HEK293 (cell line): ENCODE data around the gene SFXN3.

ENCODE experiments used
- CTCF ChIA-PET: fragments of 350-600 bp; formaldehyde crosslinking; extraction: SDS; loops from one replicate; lab custom pipeline; 2021; ENCODE audit warnings: antibody characterized with exemption; lab: Yijun Ruan, JAX
- POLR2A ChIA-PET: fragments of 300-600 bp; formaldehyde crosslinking; extraction: SDS; loops from one replicate; lab custom pipeline; 2020; ENCODE audit warnings: antibody characterized with exemption, inconsistent platforms; lab: Yijun Ruan, JAX
- H3K27ac ChIP-seq: fragments of 200-500 bp; sonication (Bioruptor generic); 2 replicates; pipeline ENCODE4 v1.5.1; 2014; ENCODE audit warnings: low read depth, low read length, control low read depth, inconsistent platforms; ENCODE audit errors: extremely low read depth
- H3K36me3 ChIP-seq, 2 experiments: fragments of 200-500 bp in 1 of 2; sonication (Bioruptor generic) in 1 of 2; 1 replicate in 1 of 2; 2 replicates in 1 of 2; pipeline ENCODE4 v1.5.1; 2014 to 2017; ENCODE audit warnings: inconsistent platforms in 2 of 2, low read length in 2 of 2; ENCODE audit not compliant: control insufficient read depth in 2 of 2, insufficient read depth in 1 of 2
- H3K4me1 ChIP-seq: fragments of 200-500 bp; sonication (Bioruptor generic); 2 replicates; pipeline ENCODE4 v1.5.1; 2014; ENCODE audit warnings: mild to moderate bottlenecking, low read length, inconsistent platforms; ENCODE audit not compliant: control insufficient read depth, insufficient read depth
- H3K4me3 ChIP-seq: 2 replicates; pipeline ENCODE4 v1.5.1; 2011; ENCODE audit warnings: low read depth, mild to moderate bottlenecking, control low read depth, low read length, moderate library complexity
- H3K9me3 ChIP-seq: fragments of 200-500 bp; sonication (Bioruptor generic); 2 replicates; pipeline ENCODE4 v1.5.1; 2014; ENCODE audit warnings: low read depth, low read length, inconsistent platforms; ENCODE audit not compliant: control insufficient read depth, insufficient read depth
- BCL11A ChIP-seq: fragments of 450-650 bp; formaldehyde crosslinking; IDR thresholded peaks from 2 replicates; pipeline ENCODE4 v1.5.1; 2016; ENCODE audit warnings: low read depth, missing biosample characterization, missing genetic modification characterization
- CTCF ChIP-seq: fragments of 450-650 bp; formaldehyde crosslinking; IDR thresholded peaks from 2 replicates; pipeline ENCODE4 v1.5.1; 2016; ENCODE audit warnings: missing biosample characterization, missing genetic modification characterization
- EGR2 ChIP-seq: fragments of 450-650 bp; formaldehyde crosslinking; IDR thresholded peaks from 2 replicates; pipeline ENCODE4 v1.5.1; 2016; ENCODE audit warnings: low read depth, missing biosample characterization, missing genetic modification characterization
- GFI1B ChIP-seq: fragments of 450-650 bp; formaldehyde crosslinking; IDR thresholded peaks from 2 replicates; pipeline ENCODE4 v1.5.1; 2016; ENCODE audit warnings: missing biosample characterization, missing genetic modification characterization
- GLIS1 ChIP-seq: fragments of 450-650 bp; formaldehyde crosslinking; IDR thresholded peaks from 2 replicates; pipeline ENCODE4 v1.5.1; 2016; ENCODE audit warnings: missing biosample characterization, missing genetic modification characterization
- GLIS2 ChIP-seq: fragments of 450-650 bp; formaldehyde crosslinking; IDR thresholded peaks from 2 replicates; pipeline ENCODE4 v1.5.1; 2016; ENCODE audit warnings: missing biosample characterization, missing genetic modification characterization
- HIC1 ChIP-seq: fragments of 450-650 bp; formaldehyde crosslinking; IDR thresholded peaks from 2 replicates; pipeline ENCODE4 v1.5.1; 2016; ENCODE audit warnings: missing biosample characterization, missing genetic modification characterization
- IKZF3 ChIP-seq: fragments of 450-650 bp; IDR thresholded peaks from 2 replicates; pipeline ENCODE4 v1.5.0; 2018; ENCODE audit warnings: missing biosample characterization, mild to moderate bottlenecking, missing genetic modification characterization, moderate library complexity
- KLF1 ChIP-seq: fragments of 450-650 bp; formaldehyde crosslinking; IDR thresholded peaks from 2 replicates; pipeline ENCODE4 v1.5.1; 2016; ENCODE audit warnings: missing biosample characterization, missing genetic modification characterization
- PBX3 ChIP-seq: sonication (generic); formaldehyde crosslinking; IDR thresholded peaks from 2 replicates; pipeline ENCODE4 v1.8.1; 2022; ENCODE audit warnings: mild to moderate bottlenecking, moderate library complexity, missing genetic modification reagents
- PRDM1 ChIP-seq: fragments of 450-650 bp; formaldehyde crosslinking; IDR thresholded peaks from 2 replicates; pipeline ENCODE4; 2016; ENCODE audit warnings: missing biosample characterization, missing genetic modification characterization
- PRDM4 ChIP-seq: fragments of 450-650 bp; formaldehyde crosslinking; IDR thresholded peaks from 2 replicates; pipeline ENCODE4 v1.5.1; 2017; ENCODE audit warnings: missing biosample characterization, missing genetic modification characterization
- SP3 ChIP-seq: fragments of 450-650 bp; formaldehyde crosslinking; IDR thresholded peaks from 2 replicates; pipeline ENCODE4 v1.5.1; 2016; ENCODE audit warnings: missing biosample characterization, missing genetic modification characterization
- SP7 ChIP-seq: fragments of 450-650 bp; formaldehyde crosslinking; IDR thresholded peaks from 2 replicates; pipeline ENCODE4 v1.5.1; 2016; ENCODE audit warnings: missing biosample characterization, missing genetic modification characterization
- TRIM28 ChIP-seq: IDR thresholded peaks from 2 replicates; pipeline ENCODE4 v1.6.1; 2011; ENCODE audit warnings: low read length, control low read depth, borderline replicate concordance
- YY2 ChIP-seq: fragments of 450-650 bp; formaldehyde crosslinking; IDR thresholded peaks from 2 replicates; pipeline ENCODE4 v1.5.1; 2016; ENCODE audit warnings: missing biosample characterization, missing genetic modification characterization
- ZBTB7A ChIP-seq: fragments of 450-650 bp; formaldehyde crosslinking; IDR thresholded peaks from 2 replicates; pipeline ENCODE4 v1.5.1; 2016; ENCODE audit warnings: low read depth, missing biosample characterization, missing genetic modification characterization
- ZNF16 ChIP-seq: fragments of 450-650 bp; formaldehyde crosslinking; IDR thresholded peaks from 2 replicates; pipeline ENCODE4 v1.5.1; 2016; ENCODE audit warnings: low read depth, missing biosample characterization, missing genetic modification characterization
- ZNF37A ChIP-seq: fragments of 450-650 bp; IDR thresholded peaks from 2 replicates; pipeline ENCODE4 v1.5.1; 2018; ENCODE audit warnings: missing biosample characterization, missing genetic modification characterization
- ZNF394 ChIP-seq: fragments of 450-650 bp; formaldehyde crosslinking; IDR thresholded peaks from 2 replicates; pipeline ENCODE4 v1.5.1; 2016; ENCODE audit warnings: missing biosample characterization, missing genetic modification characterization, mild to moderate bottlenecking, moderate library complexity, borderline replicate concordance
- ZNF398 ChIP-seq: fragments of 450-650 bp; formaldehyde crosslinking; IDR thresholded peaks from 2 replicates; pipeline ENCODE4 v1.5.1; 2017; ENCODE audit warnings: missing biosample characterization, missing genetic modification characterization
- ZNF416 ChIP-seq: fragments of 450-650 bp; formaldehyde crosslinking; IDR thresholded peaks from 2 replicates; pipeline ENCODE4 v1.5.1; 2016; ENCODE audit warnings: missing biosample characterization, missing genetic modification characterization
- ZNF501 ChIP-seq: fragments of 450-650 bp; formaldehyde crosslinking; IDR thresholded peaks from 2 replicates; pipeline ENCODE4 v1.5.1; 2016; ENCODE audit warnings: missing biosample characterization, missing genetic modification characterization
- ZNF555 ChIP-seq: fragments of 450-650 bp; formaldehyde crosslinking; conservative IDR thresholded peaks from 2 replicates; pipeline ENCODE4 v1.5.1; 2017; ENCODE audit warnings: missing biosample characterization, mild to moderate bottlenecking, missing genetic modification characterization, inconsistent platforms
- ZNF600 ChIP-seq: fragments of 450-650 bp; formaldehyde crosslinking; IDR thresholded peaks from 2 replicates; pipeline ENCODE4 v1.5.1; 2016; ENCODE audit warnings: missing biosample characterization, missing genetic modification characterization
- ZSCAN30 ChIP-seq: fragments of 450-650 bp; IDR thresholded peaks from 2 replicates; pipeline ENCODE4 v1.5.1; 2018; ENCODE audit warnings: missing biosample characterization, mild to moderate bottlenecking, missing genetic modification characterization, moderate library complexity

Gene SFXN3

GRCh38 chr10:101014230-101014884 is 16.7 kb upstream of the SFXN3 start (continued):
- 0 out of 2 replicates have a peak, but pooled peaks have one; percentile 14 for TF ChIP-seq KLF1 (tag by site-specific recombination)
- no peak for TF ChIP-seq PRDM4 (tag by site-specific recombination)
- peak; percentile 86 for TF ChIP-seq IKZF3 (tag by site-specific recombination)
- TF ChIP-seq ZNF394 (tag by site-specific recombination): no peak
- TF ChIP-seq TRIM28: no peak

GRCh38 chr10:101014966-101015581 is 16.0 kb upstream of the SFXN3 start:
- CTCF ChIA-PET: interaction anchor here (0.6 to 7.2 kb wide), 32 partner anchors 8 to 1726 kb away, joined by 3 to 274 read pairs (median 4); partner anchors contain the start of genes KAZALD1, LZTS2, MRPL43 and PDZD7
- H3K27ac ChIP-seq: no peak overlapping the region
- POLR2A ChIA-PET: interaction anchor here (0.8 to 2.7 kb wide), 4 partner anchors 11 to 59 kb away, joined by 3 to 14 read pairs (median 5); no protein-coding TSS in a partner anchor
- no peaks in the 10 kb centered on the region for H3K36me3 ChIP-seq
- peaks cover 2% of the 10 kb centered on the region; the same call in 1 of the 2 replicates for H3K4me1 ChIP-seq
- H3K9me3 ChIP-seq: no peaks in the 10 kb centered on the region
- H3K4me3 ChIP-seq: no peak overlapping the region
- TF ChIP-seq ZNF600 (no peak), ZNF37A (tag by site-specific recombination) (no peak), ZNF16 (no peak), HIC1 (tag by site-specific recombination) (peak; percentile 38; the same call in 1 of the 2 replicates), BCL11A (tag by site-specific recombination) (no peak), PBX3 (CRISPR knock-in tag) (no peak), ZNF501 (tag by site-specific recombination) (no peak), EGR2 (tag by site-specific recombination) (peak; percentile 62), ZNF398 (tag by site-specific recombination) (peak; percentile 48; the same call in 1 of the 2 replicates), CTCF (tag by site-specific recombination) (no peak), GFI1B (tag by site-specific recombination) (no peak), SP3 (tag by site-specific recombination) (no peak), GLIS1 (no peak), GLIS2 (tag by site-specific recombination) (no peak), ZNF555 (tag by site-specific recombination) (no peak), ZBTB7A (0 out of 2 replicates have a peak, but pooled peaks have one; percentile 10), SP7 (tag by site-specific recombination) (peak; percentile 23; the same call in 1 of the 2 replicates), ZSCAN30 (tag by site-specific recombination) (no peak), YY2 (tag by site-specific recombination) (no peak), ZNF416 (tag by site-specific recombination) (no peak), PRDM1 (tag by site-specific recombination) (0 out of 2 replicates have a peak, but pooled peaks have one; percentile 9)
